GM12891 (cell line): ENCODE measurements around the gene FILIP1L.

Experiments used
- DNase-seq: peaks from one replicate; pipeline ENCODE4 v3.0.0; 2011; ENCODE audit warnings: low spot score; ENCODE audit not compliant: insufficient read length
- FAIRE-seq: peaks from 2 replicates; lab custom pipeline; 2011; peaks lifted over from hg19 to GRCh38; lab: Jason Lieb, UNC
- POU2F2 ChIP-seq: IDR thresholded peaks from 2 replicates; pipeline ENCODE4 v1.6.1; 2011; ENCODE audit warnings: low read depth, mild to moderate bottlenecking, control low read depth, low read length, moderate library complexity
- SPI1 ChIP-seq: IDR thresholded peaks from 2 replicates; pipeline ENCODE4 v1.6.1; 2011; ENCODE audit warnings: low read depth, low read length, control low read depth
- TAF1 ChIP-seq: IDR thresholded peaks from 2 replicates; pipeline ENCODE4 v1.6.1; 2011; ENCODE audit warnings: low read depth, low read length, control low read depth

Gene FILIP1L

DNA sequence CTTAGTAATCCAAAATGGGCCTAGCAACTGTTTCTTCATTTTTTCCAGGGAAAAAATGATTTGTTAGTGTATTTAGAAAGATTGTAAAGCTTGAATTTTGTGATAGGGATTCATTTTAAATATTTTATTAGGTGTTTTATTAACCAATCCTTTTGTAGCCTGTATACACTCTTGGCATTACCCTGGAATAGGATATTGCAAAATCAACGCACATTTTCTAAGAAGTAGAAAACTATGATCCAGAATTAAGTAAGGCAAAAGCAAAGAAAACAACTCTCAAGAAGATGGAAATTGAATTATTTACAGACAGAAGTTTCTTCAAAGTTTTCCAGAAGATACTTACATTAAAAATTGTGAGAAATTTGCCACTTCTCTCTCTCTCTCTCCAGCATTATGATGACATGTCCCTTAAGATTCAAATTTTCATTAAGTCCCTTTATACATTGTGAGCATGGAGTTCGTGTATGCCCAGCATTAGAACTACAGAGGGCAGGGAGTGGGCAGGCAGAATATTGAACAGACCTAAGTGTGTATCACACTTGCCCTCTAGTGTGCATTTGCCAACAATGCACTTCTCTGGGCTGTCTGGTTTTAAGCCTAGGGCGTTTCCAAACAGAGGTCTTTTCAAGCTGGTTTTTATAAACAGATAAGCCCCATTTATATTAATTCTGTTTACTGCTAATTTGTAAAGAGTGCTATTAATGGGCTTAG, 325.1 kb downstream of the FILIP1L start:
- peak; percentile 26 for DNase-seq
- TF ChIP-seq SPI1: no peak
- no peak for TF ChIP-seq TAF1
- TF ChIP-seq POU2F2: no peak
- FAIRE-seq: peak; percentile 82
